ENCODE results near the gene VIPR2.
"Not testable (repeated sequence)": the region's sequence is repeated elsewhere in the genome, so short reads cannot be mapped to it uniquely, and the experiment has no call there.

The VIPR2 gene

GRCh38 chr7:159105832-159106811, 38.5 kb downstream of the VIPR2 start:
- DNase-seq (ENCODE audit: low spot score): no peak

DNA sequence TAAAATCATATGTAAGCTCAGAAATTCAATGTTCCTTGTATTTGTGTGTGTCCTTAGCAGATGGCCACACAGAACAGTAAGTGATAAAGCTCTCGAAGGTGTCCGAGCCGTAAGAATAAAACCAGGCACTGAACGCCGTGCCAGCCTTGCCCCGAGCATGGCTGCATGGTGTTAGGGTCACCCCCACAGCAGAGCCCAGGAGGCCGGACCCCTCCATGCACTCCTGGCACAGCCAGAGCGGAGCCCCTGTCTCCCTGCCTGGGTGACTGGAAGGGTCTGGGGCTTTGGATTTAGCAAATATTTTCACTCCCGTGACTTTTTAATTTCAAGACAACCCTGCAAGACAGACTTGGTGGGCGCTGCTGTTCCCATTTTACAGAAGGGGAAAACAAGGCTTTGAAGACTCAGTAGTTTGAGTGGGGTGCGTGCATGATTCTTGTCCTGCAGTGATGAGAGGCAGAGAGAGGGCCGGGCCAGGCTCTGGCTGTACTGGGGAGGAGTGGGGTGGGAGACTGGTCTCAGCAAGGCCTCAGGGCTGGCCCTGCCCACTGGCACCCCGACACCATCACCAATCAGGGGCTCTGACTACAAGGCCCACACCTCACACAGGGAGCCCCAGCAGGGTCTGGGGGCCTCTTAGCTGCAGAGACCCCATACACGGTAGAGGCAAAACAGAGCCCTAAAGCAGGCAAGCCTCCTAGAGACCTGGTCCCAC, 39.4 kb downstream of the VIPR2 start:
- no peak for DNase-seq (ENCODE audit: low spot score)

- peak; percentile 45 for DNase-seq (ENCODE audit: low spot score)
Observed at GRCh38 chr7:159104188-159104920, 40.3 kb downstream of the VIPR2 start.

DNA sequence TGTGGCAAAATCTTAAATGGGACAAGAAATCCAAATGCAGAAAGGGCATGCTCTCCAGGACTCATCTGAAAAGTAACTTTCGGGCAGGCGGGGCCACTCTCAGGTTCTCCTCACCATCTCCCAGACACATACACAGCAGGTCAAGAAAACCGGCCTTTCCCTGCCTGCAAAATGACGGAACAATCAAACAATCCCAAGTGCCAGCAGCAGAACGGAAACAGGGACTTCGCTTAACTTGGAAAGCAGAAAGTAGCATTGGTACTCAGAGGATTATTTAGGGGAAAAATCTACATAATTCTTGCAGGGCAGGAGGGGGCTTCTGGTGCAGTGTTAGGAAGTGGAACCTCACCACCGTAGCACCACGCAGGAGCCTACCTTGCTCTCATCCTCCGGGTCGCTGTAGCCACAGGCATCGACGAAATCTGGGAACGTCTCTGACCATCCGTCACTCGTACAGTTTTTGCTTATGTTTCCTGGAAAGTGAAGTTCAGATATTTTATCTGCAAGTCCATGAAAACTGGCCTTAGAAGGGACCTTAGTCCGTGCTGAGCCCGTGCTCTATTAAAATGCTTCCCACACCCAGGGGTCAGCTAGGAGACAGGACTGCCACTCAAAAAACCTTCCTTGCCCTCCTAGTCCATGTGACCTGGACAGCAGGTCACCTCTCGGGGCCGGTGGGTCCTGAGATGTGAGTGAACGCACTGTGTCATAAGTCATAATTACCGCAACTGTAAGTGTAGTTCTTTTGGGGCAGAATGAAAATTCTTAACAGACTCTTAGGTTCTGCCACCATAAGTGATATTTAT, 41.1 kb downstream of the VIPR2 start:
- DNase-seq (ENCODE audit: low spot score): no peak

DNA sequence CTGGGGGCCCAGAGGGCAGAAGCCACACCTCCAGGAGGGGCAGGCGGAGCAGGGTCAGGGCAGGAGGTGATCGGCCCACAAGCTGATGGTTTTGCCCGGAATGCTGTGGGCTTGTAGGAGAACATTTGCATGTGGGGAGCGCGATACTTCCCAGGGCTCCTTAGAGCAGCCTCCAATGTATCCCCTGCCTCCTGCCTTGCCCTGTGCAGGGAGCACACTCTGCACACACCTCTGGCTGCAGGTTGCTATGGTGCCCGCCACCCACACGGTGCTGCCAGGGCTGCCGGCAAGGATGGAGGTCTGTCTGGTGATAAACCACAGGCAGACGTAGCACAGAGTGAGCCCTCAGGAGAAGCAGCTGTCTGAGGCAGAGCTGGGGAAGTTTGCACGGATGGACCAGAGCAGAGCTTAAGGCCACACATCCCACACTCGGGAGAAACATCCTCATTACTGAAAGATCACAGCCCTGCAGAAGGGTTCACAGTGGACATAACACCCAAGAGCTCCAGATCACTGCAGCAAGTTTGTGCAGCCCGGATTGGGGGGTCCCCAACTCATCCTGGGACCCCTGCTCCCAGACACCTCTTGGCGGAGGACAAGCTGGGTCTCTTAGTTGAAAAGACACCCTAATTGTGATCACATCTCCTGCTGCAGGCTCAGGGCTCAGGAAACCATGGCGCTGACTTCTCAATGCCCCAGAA, 41.8 kb downstream of the VIPR2 start:
- DNase-seq (ENCODE audit: low spot score): no peak

- DNase-seq (ENCODE audit: low spot score): not testable (repeated sequence)
Observed at GRCh38 chr7:159101661-159102091, 43.0 kb downstream of the VIPR2 start.

GRCh38 chr7:159101083-159101395, 43.6 kb downstream of the VIPR2 start:
- DNase-seq (ENCODE audit: low spot score): not testable (repeated sequence)

GRCh38 chr7:159100281-159101082, 44.2 kb downstream of the VIPR2 start:
- DNase-seq (ENCODE audit: low spot score): not testable (repeated sequence)

DNA sequence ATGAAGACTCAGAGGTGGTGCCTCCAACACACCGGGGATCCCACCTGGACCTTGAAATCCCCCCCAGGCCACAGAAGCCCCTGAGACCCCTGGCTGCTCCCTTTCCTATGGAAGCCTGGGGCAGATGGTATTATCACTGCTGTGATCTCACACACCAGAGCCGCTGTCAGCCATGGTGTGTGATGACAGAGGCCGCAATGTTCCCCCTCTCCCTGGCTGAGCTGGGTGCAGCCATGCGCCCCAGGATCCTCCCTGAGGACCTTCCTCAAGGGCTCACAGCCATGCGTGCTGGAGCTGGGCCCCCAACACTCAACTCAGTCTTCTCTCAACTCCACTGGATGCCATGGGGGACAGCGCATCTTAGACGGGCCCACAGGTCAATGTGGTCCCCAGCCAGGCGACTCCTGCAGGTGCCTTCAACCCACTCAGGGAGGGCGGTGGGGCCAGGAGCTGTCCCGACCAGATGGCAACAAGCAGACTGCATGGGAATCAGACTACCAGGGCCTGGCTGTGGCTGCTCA, 44.9 kb downstream of the VIPR2 start:
- peak; percentile 55 for DNase-seq (ENCODE audit: low spot score)

GRCh38 chr7:159098811-159099655, 45.6 kb downstream of the VIPR2 start:
- DNase-seq (ENCODE audit: low spot score): peak; percentile 50

DNA sequence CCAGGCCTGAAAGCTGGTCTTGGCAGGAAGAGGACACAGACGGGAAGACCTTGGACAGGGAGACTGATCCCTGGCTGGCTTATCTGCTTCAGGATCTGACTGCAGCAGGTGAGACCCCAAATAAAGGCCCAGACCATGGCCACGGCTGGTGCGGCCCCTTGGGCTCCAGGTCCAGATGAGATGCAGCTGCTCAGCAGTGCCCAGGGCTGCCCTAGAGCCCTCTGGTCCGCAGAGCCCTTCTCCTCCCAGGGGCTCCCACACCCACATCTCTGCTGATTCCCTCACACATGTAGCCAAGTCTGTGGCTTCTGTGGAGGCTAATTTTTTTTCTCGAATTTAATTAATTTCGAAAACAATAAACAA, 46.3 kb downstream of the VIPR2 start:
- no peak for DNase-seq (ENCODE audit: low spot score)

- no peak for DNase-seq (ENCODE audit: low spot score)
Observed at GRCh38 chr7:159097661-159098423, 46.8 kb downstream of the VIPR2 start.

GRCh38 chr7:159096736-159097581, 47.7 kb downstream of the VIPR2 start:
- DNase-seq (ENCODE audit: low spot score): no peak

DNA sequence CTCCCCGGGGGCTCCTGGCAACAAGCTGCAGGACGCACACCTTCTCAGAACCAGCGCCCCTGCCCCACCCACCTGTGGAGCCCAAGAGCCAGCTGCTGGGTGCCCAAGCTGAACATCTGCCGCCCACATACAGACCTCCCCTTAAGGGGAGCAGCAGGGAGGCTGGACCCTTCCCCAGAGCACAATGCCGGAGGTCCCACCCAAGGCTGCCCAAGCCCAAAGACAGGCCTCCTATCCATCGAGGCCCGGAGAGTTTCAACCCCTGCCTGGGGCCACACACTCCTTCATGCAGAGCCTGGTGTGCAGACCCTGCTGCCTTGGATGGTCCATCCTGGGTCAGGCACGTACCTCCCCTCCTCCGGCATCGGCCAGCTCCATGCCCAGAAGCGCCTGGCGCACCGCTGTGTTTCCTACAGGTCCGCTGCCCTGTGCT, 48.7 kb downstream of the VIPR2 start:
- no peak for DNase-seq (ENCODE audit: low spot score)

- no peak for DNase-seq (ENCODE audit: low spot score)
Observed at GRCh38 chr7:159094919-159095915, 49.5 kb downstream of the VIPR2 start.
